Liver (tissue), 9 donors: ENCODE data around the gene PAQR9. TPM values are rescaled to one million over a fixed set of nuclear protein-coding genes. Genes with fewer than 3 reads are reported as not detected.

Source experiments
- DNase-seq: peaks from one replicate; pipeline ENCODE4 v3.0.0-alpha.2; 2017; ENCODE audit warnings: low spot score
- H3K27ac ChIP-seq, 2 donors: one replicate each; pipeline ENCODE4 v1.7.0; 2013; ENCODE audit warnings: inconsistent platforms in 2 of 2, low read length in 2 of 2, control low read depth in 1 of 2, low read depth in 1 of 2, mild to moderate bottlenecking in 1 of 2
- H3K27me3 ChIP-seq, 4 donors: one replicate each; pipeline versions ENCODE4 v1.6.1 to v1.7.0; 2013; ENCODE audit warnings: low read length in 3 of 4, inconsistent platforms in 1 of 4, mild to moderate bottlenecking in 1 of 4, moderate library complexity in 1 of 4; ENCODE audit not compliant: control insufficient read depth in 4 of 4, insufficient read depth in 4 of 4
- H3K36me3 ChIP-seq, 4 donors: one replicate each; pipeline versions ENCODE4 v1.6.1 to v1.7.0; 2013; ENCODE audit warnings: low read length in 3 of 4, mild to moderate bottlenecking in 3 of 4, low read depth in 1 of 4, moderate library complexity in 1 of 4; ENCODE audit not compliant: control insufficient read depth in 4 of 4, insufficient read depth in 3 of 4
- H3K4me1 ChIP-seq, 4 donors: one replicate each; pipeline versions ENCODE4 v1.6.1 to v1.7.0; 2013; ENCODE audit warnings: low read length in 3 of 4, mild to moderate bottlenecking in 3 of 4, moderate library complexity in 1 of 4; ENCODE audit not compliant: control insufficient read depth in 4 of 4, insufficient read depth in 4 of 4
- H3K4me3 ChIP-seq, 3 donors: one replicate each; pipeline versions ENCODE4 v1.6.1 to v1.7.0; 2013; ENCODE audit warnings: low read length in 3 of 3, control low read depth in 1 of 3, low read depth in 1 of 3, mild to moderate bottlenecking in 1 of 3
- H3K9ac ChIP-seq, 2 donors: one replicate each; pipeline ENCODE4 v1.7.0; 2013; ENCODE audit warnings: low read length in 2 of 2, mild to moderate bottlenecking in 2 of 2, moderate library complexity in 2 of 2, control low read depth in 1 of 2, low read depth in 1 of 2
- H3K9me3 ChIP-seq, 4 donors: one replicate each; pipeline versions ENCODE4 v1.6.1 to v1.7.0; 2013; ENCODE audit warnings: low read length in 3 of 4; ENCODE audit not compliant: control insufficient read depth in 4 of 4
- CTCF ChIP-seq: fragments of 150-350 bp; IDR thresholded peaks from 2 replicates; pipeline ENCODE4 v1.5.1; 2017; ENCODE audit warnings: improper control_type of control experiment, low read depth, low read length; ENCODE audit not compliant: missing input control
- EGR1 ChIP-seq, 2 donors: IDR thresholded peaks; 2 replicates each; pipeline ENCODE4 v1.6.1; 2016 to 2018; ENCODE audit warnings: antibody characterized with exemption in 2 of 2, low read depth in 2 of 2
- FOXA1 ChIP-seq: IDR thresholded peaks from 2 replicates; pipeline ENCODE4 v1.6.1; 2016; ENCODE audit warnings: antibody characterized with exemption
- FOXA2 ChIP-seq: IDR thresholded peaks from 2 replicates; pipeline ENCODE4 v1.6.1; 2016; ENCODE audit warnings: antibody characterized with exemption
- GABPA ChIP-seq, 2 donors: IDR thresholded peaks in 1 of 2; conservative IDR thresholded peaks in 1 of 2; 2 replicates each; pipeline ENCODE4 v1.6.1; 2016; ENCODE audit warnings: antibody characterized with exemption in 2 of 2, mild to moderate bottlenecking in 1 of 2, moderate library complexity in 1 of 2
- HNF4A ChIP-seq, 2 donors: conservative IDR thresholded peaks; 2 replicates each; pipeline ENCODE4 v1.6.1; 2016; ENCODE audit warnings: antibody characterized with exemption in 2 of 2, mild to moderate bottlenecking in 2 of 2
- HNF4G ChIP-seq: IDR thresholded peaks from 2 replicates; pipeline ENCODE4 v1.6.1; 2016; ENCODE audit warnings: antibody characterized with exemption
- JUND ChIP-seq, 2 donors: IDR thresholded peaks; 2 replicates each; pipeline ENCODE4 v1.6.1; 2016; ENCODE audit warnings: antibody characterized with exemption in 2 of 2
- MAX ChIP-seq: IDR thresholded peaks from 2 replicates; pipeline ENCODE4 v1.6.1; 2016; ENCODE audit warnings: antibody characterized with exemption
- NR2F2 ChIP-seq: IDR thresholded peaks from 2 replicates; pipeline ENCODE4 v1.6.1; 2016; ENCODE audit warnings: antibody characterized with exemption
- RAD21 ChIP-seq, 2 donors: IDR thresholded peaks; 2 replicates each; pipeline ENCODE4 v1.6.1; 2016; ENCODE audit warnings: antibody characterized with exemption in 2 of 2, mild to moderate bottlenecking in 2 of 2
- REST ChIP-seq: IDR thresholded peaks from 2 replicates; pipeline ENCODE4 v1.6.1; 2016; ENCODE audit warnings: antibody characterized with exemption, mild to moderate bottlenecking
- RXRA ChIP-seq, 2 donors: IDR thresholded peaks; 2 replicates each; pipeline ENCODE4 v1.6.1; 2017 to 2018; ENCODE audit warnings: antibody characterized with exemption in 2 of 2, mild to moderate bottlenecking in 1 of 2
- SP1 ChIP-seq: IDR thresholded peaks from 2 replicates; pipeline ENCODE4 v1.6.1; 2018; ENCODE audit warnings: antibody characterized with exemption, mild to moderate bottlenecking
- TAF1 ChIP-seq: conservative IDR thresholded peaks from 2 replicates; pipeline ENCODE4 v1.6.1; 2016; ENCODE audit warnings: antibody characterized with exemption, mild to moderate bottlenecking
- YY1 ChIP-seq: IDR thresholded peaks from 2 replicates; pipeline ENCODE4 v1.6.1; 2016; ENCODE audit warnings: antibody characterized with exemption, mild to moderate bottlenecking
- ZBTB33 ChIP-seq: IDR thresholded peaks from 2 replicates; pipeline ENCODE4 v1.6.1; 2016; ENCODE audit warnings: antibody characterized with exemption
- WGBS: extraction: QIAGEN DNeasy Blood & Tissue Kit; methylation state at CpG from one replicate; pipeline ENCODE4 v1.1.7; 2013; 5-methylcytosine and 5-hydroxymethylcytosine counted together
- polyA plus RNA-seq, 2 donors: library from polyadenylated mRNA; stranded (reverse) in 1 of 2; unstranded in 1 of 2; fragments of 200-250 nt in 1 of 2; fragments of >200 nt in 1 of 2; fragmentation: Nextera tagmentation in 1 of 2; extraction: Ambion mirVana in 1 of 2; gene quantifications; one replicate each; pipeline versions ENCODE4 v1.2.1 to v1.2.3, GENCODE V29; 2013 to 2015
- total RNA-seq, 2 donors: library from RNA; depleted of rRNA; stranded (reverse); fragments of >200 nt; gene quantifications; one replicate each; pipeline ENCODE4 v1.2.3, GENCODE V29; 2014
- donor health status: healthy.
- donor health status: healthy.
- donor health status: healthy.
- donor health status: healthy.
- donor health status: healthy.

Gene PAQR9
- total and polyA plus RNA-seq, 4 donors = 3.6 to 24.3 (median 12.6) TPM

GRCh38 chr3:142940472-142940871 lies 23.0 kb downstream of the PAQR9 start:
- no peak for DNase-seq
- TF ChIP-seq MAX = peak; percentile 2
- TF ChIP-seq GABPA (IDR thresholded peaks at IDR 0.05 in 1 of 2, conservative IDR thresholded peaks at IDR 0.05 in 1 of 2) = no peak
- H3K27ac ChIP-seq = peak overlapping the region; percentile 8 to 33
- H3K36me3 ChIP-seq = no peaks in the 10 kb centered on the region
- no peak overlapping the region for H3K4me3 ChIP-seq
- H3K4me1 ChIP-seq = peaks cover 12 to 67% (median 56%) of the 10 kb centered on the region in 4 donors
- no peaks in the 10 kb centered on the region for H3K9me3 ChIP-seq
- H3K9ac ChIP-seq = no peak overlapping the region
- H3K27me3 ChIP-seq = no peaks in the 10 kb centered on the region
- 66% methylated on average over 4 of the region's 4 CpGs for WGBS

GRCh38 chr3:142940000-142940399 lies 23.5 kb downstream of the PAQR9 start:
- TF ChIP-seq MAX = peak; percentile 49
- TF ChIP-seq HNF4A (conservative IDR thresholded peaks at IDR 0.05) = peak; percentile 12 to 50
- no peak for TF ChIP-seq HNF4G
- TF ChIP-seq FOXA1 = no peak
- peak; percentile 29 for TF ChIP-seq SP1
- TF ChIP-seq TAF1 = peak; percentile 21
- TF ChIP-seq EGR1 (IDR thresholded peaks at IDR 0.05; ENCODE audit: low read depth in 2 of 2) = no peak
- TF ChIP-seq YY1 = peak; percentile 80
- no peak for TF ChIP-seq FOXA2
- TF ChIP-seq RXRA (IDR thresholded peaks at IDR 0.05) = peak in 1 of 2 donors; percentile 32
- no peak for TF ChIP-seq ZBTB33
- H3K9me3 ChIP-seq = no peaks in the 10 kb centered on the region
- H3K36me3 ChIP-seq = no peaks in the 10 kb centered on the region
- 36% methylated on average over 1 of the region's 1 CpG for WGBS
- H3K4me3 ChIP-seq = no peak overlapping the region
- no peak for DNase-seq
- H3K4me1 ChIP-seq = peaks cover 12 to 67% (median 57%) of the 10 kb centered on the region in 4 donors
- peak overlapping the region; percentile 8 to 33 for H3K27ac ChIP-seq
- no peak overlapping the region for H3K9ac ChIP-seq
- H3K27me3 ChIP-seq = no peaks in the 10 kb centered on the region

- H3K4me3 ChIP-seq = peak overlapping the region in 1 of 3 donors; percentile 15
- DNase-seq = no peak
- H3K27ac ChIP-seq = peak overlapping the region; percentile 21 to 28
- TF ChIP-seq ZBTB33 (peak; percentile 47), CTCF (no peak), RAD21 (IDR thresholded peaks at IDR 0.05) (peak in 1 of 2 donors; percentile 51), HNF4A (conservative IDR thresholded peaks at IDR 0.05) (peak; percentile 85 to 88), JUND (IDR thresholded peaks at IDR 0.05) (peak; percentile 43 to 79), FOXA1 (peak; percentile 45), RXRA (IDR thresholded peaks at IDR 0.05) (peak; percentile 84 to 94), REST (peak; percentile 41), NR2F2 (no peak), HNF4G (peak; percentile 61), EGR1 (IDR thresholded peaks at IDR 0.05; ENCODE audit: low read depth in 2 of 2) (peak in 1 of 2 donors; percentile 64), YY1 (peak; percentile 28), TAF1 (peak; percentile 97)
These were observed 27.5 kb downstream of the PAQR9 start for GRCh38 chr3:142935963-142936362.

More at GRCh38 chr3:142935963-142936362, 27.5 kb downstream of the PAQR9 start:
- Histone ChIP-seq H3K9me3 (no peaks in the 10 kb centered on the region), H3K4me1 (peaks cover 6 to 40% (median 33%) of the 10 kb centered on the region in 4 donors), H3K36me3 (no peaks in the 10 kb centered on the region), H3K27me3 (no peaks in the 10 kb centered on the region), H3K9ac (no peak overlapping the region)
- 43% methylated on average over 5 of the region's 5 CpGs for WGBS
